Measurements from ENCODE around the gene RSPO4. TPM values are rescaled to one million over a fixed set of nuclear protein-coding genes. Genes with fewer than 3 reads are reported as not detected.

Gene RSPO4
- total RNA-seq, 2 donors from 2014 or later = 0.12 TPM; not detected in 1

DNA sequence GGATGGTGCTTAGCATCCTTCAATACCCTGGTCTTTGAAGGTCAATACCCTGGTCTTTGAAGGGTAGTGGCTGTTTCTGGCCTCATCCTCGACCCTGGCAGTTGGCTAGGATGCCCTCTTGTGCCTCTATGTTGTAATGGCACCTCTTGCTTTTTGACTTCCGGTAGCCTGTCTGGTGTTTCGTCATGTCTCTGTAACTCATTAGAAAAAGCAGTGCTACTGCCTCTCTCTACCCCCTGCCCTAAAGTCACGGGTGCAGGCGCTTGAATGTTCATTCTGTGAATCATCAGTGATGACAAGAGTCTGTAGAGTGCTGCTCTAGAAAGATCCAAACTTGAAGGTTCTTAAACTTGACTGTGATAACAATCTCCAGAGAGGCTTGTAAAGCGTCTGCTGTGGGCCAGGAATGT is 28.3 kb downstream of the RSPO4 start:
- no peaks in the 10 kb centered on the region for H3K9me3 Mint-ChIP-seq
- H3K27ac Mint-ChIP-seq = no peak overlapping the region
- H3K4me1 Mint-ChIP-seq (ENCODE audit: low read depth) = peaks cover 5% of the 10 kb centered on the region
- ATAC-seq (replicated peaks in 1 of 2) (peak; percentile 89 to 94), DNase-seq (peak; percentile 46 to 55)
- peaks cover 3% of the 10 kb centered on the region for H3K27me3 Mint-ChIP-seq (ENCODE audit: low read depth)
- H3K36me3 Mint-ChIP-seq (ENCODE audit: insufficient read depth in 2 of 2) = no peaks in the 10 kb centered on the region
- no peak overlapping the region for H3K4me3 Mint-ChIP-seq

DNA sequence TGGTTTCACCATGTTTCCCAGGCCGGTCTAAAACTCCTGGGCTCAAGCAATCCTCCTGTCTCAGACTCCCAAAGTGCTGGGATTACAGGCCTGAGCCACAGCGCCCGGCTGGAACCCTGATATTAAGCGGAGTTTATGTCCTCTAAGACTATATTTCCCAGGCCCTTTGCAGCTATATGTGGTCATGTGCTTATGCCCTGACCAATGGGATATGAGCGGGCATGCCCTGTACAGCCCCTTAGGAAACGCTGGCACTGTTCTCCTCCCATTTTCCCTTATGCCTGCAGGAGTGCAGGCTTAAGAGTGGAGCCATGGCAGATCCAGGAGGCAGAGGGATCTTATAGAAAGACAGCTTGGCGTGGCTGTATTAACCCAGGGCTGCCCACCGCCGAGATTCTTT is 29.9 kb downstream of the RSPO4 start:
- DNase-seq (no peak), ATAC-seq (replicated peaks in 1 of 2) (no peak)
- Mint-ChIP-seq H3K4me3 (no peak overlapping the region), H3K36me3 (ENCODE audit: insufficient read depth in 2 of 2) (no peaks in the 10 kb centered on the region), H3K27ac (no peak overlapping the region), H3K9me3 (no peaks in the 10 kb centered on the region), H3K27me3 (ENCODE audit: low read depth) (peaks cover 4% of the 10 kb centered on the region), H3K4me1 (ENCODE audit: low read depth) (peaks cover 5% of the 10 kb centered on the region)

DNA sequence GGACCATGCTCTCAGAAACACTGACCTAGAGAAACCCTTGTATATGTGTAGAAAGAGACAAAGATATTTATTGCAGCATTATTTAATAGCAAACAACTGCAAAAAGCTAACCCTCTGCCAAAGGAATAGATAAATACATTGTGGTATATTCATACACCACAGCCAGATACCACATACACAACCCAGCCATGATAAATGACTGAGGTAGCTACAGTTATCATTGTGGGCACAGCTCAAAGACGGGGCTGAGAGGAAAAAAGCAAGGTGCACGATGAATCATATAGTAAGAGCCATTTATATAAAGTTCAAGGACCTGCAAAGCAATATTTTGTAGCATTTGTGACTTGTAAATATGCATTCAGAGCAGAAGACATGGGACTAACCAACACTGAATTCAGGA is 30.8 kb downstream of the RSPO4 start:
- ATAC-seq (replicated peaks in 1 of 2) (no peak), DNase-seq (no peak)
- Mint-ChIP-seq H3K4me3 (no peak overlapping the region), H3K36me3 (ENCODE audit: insufficient read depth in 2 of 2) (no peaks in the 10 kb centered on the region), H3K27ac (no peak overlapping the region), H3K4me1 (ENCODE audit: low read depth) (peaks cover 5% of the 10 kb centered on the region), H3K9me3 (no peaks in the 10 kb centered on the region), H3K27me3 (ENCODE audit: low read depth) (peaks cover 4% of the 10 kb centered on the region)

DNA sequence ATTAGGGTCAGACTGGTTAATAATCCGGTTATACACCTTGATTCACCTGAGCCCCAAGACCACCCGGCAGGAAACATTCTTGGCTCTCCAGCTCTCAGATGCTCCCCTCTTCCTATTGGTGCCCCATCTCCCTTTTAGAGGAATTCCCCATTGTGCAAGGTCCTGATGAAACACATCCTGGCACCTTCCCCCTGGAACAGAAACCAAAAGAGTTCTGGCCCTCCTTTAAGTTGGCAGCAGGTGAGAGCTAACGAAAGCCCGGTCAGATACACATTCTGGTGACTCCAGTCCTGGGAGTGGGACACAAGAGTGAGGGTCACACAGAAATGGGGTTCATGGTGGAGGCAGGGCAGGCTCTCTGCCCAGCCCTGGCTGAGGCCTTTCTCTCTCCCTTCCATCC is 32.2 kb downstream of the RSPO4 start:
- no peak overlapping the region for H3K4me3 Mint-ChIP-seq
- no peak for ATAC-seq (replicated peaks in 1 of 2)
- no peaks in the 10 kb centered on the region for H3K36me3 Mint-ChIP-seq (ENCODE audit: insufficient read depth in 2 of 2)

DNA sequence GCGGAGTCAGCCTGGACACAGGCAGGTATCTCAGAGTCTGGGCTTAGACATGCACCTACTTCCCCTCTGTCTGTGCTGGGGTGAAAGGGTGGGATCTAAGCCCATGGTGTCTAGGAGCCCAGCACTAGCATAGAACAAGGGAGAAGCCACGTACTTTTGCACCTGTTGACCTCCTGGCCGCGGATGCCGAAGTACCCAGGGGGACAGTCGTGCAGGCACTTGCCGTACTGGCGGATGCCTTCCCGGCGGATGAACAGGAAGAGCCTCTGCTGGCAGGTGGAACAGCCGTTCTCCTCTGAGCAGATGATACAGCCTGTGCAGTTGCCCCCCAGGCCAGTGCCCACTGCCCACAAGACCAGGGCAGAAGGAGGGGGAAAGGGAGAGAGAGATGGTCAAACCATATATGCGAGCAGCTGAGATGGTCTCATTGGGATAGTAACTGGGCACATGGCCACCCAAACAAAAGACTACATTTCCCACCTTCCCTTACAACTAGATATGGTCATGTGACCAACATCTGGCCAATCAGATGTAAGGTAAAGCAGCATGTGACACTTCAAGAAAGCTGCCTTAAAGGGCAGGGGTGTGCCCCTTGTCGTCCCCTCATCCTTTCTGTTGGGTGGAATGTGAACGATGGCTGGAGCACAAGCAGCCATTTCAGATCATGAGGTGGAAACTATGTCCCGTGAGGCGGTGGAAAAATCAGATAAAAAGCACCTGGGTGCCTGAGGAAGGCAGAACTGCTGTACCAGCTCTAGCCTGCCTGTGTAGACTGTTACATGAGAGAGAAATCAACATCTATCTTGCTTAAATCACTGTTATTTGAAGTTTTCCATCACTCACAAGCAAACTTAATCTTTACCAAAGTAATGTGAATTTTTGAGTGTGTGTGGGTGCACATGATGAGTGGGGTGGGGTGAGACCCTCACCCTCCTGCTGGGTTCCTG is 34.0 kb downstream of the RSPO4 start:
- H3K9me3 Mint-ChIP-seq = no peaks in the 10 kb centered on the region
- no peak overlapping the region for H3K4me3 Mint-ChIP-seq
- no peaks in the 10 kb centered on the region for H3K4me1 Mint-ChIP-seq (ENCODE audit: low read depth)
- ATAC-seq (replicated peaks in 1 of 2) (peak in 1 of 2 donors; percentile 25), DNase-seq (peak; percentile 15 to 24)
- H3K36me3 Mint-ChIP-seq (ENCODE audit: insufficient read depth in 2 of 2) = no peaks in the 10 kb centered on the region
- H3K27ac Mint-ChIP-seq = no peak overlapping the region
- peaks cover 17% of the 10 kb centered on the region for H3K27me3 Mint-ChIP-seq (ENCODE audit: low read depth)

More for the DNA sequence above, 32.2 kb downstream of the RSPO4 start:
- H3K9me3 Mint-ChIP-seq = no peaks in the 10 kb centered on the region
- no peak overlapping the region for H3K27ac Mint-ChIP-seq
- H3K4me1 Mint-ChIP-seq (ENCODE audit: low read depth) = peaks cover 5% of the 10 kb centered on the region
- H3K27me3 Mint-ChIP-seq (ENCODE audit: low read depth) = peaks cover 16% of the 10 kb centered on the region
- no peak for DNase-seq

DNA sequence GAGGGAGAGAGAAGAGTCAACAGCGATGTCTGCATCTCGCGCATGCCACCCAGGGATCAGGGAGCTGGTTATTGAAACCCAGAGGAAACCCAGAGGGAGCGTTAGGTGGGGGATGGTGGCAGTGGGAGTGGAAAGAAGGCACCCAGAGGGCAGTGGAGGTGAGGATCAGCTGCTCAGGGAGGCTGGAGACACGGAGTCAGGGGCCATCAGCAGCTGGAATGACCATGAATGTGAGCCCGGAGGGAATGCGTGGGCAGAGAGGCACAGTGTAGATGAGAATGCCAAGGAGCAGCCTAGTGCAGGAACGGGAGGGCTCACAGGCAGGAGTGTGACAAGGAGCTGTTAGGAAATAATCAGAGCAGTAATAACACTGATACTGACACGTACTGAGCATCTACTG is 36.2 kb downstream of the RSPO4 start:
- DNase-seq (no peak), ATAC-seq (replicated peaks in 1 of 2) (no peak)
- no peaks in the 10 kb centered on the region for H3K9me3 Mint-ChIP-seq
- H3K4me3 Mint-ChIP-seq = no peak overlapping the region
- peaks cover 17% of the 10 kb centered on the region for H3K27me3 Mint-ChIP-seq (ENCODE audit: low read depth)
- H3K4me1 Mint-ChIP-seq (ENCODE audit: low read depth) = no peaks in the 10 kb centered on the region
- no peaks in the 10 kb centered on the region for H3K36me3 Mint-ChIP-seq (ENCODE audit: insufficient read depth in 2 of 2)
- no peak overlapping the region for H3K27ac Mint-ChIP-seq

DNA sequence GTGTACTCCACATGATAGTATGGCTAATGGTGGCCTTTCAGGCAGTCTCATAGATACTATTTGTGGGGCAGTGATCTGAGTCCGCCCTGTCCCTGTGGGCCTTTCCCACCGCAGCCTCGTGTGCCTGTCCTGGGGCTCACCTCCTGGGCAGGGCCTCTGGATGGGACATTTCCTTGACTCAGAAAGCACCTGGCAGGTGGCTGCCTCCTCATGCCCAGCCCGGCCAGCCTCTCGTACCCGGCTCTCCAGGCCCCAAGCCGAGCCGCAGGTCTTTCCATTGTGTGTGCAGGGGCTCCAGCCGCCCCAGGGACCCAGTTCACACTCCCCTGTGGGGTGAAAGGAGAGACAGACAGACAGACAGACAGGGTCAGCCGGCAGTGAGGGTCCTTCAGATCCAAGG is 38.3 kb downstream of the RSPO4 start:
- H3K4me3 Mint-ChIP-seq = no peak overlapping the region
- H3K27me3 Mint-ChIP-seq (ENCODE audit: low read depth) = peaks cover 13% of the 10 kb centered on the region
- no peaks in the 10 kb centered on the region for H3K9me3 Mint-ChIP-seq
- H3K4me1 Mint-ChIP-seq (ENCODE audit: low read depth) = no peaks in the 10 kb centered on the region
- no peaks in the 10 kb centered on the region for H3K36me3 Mint-ChIP-seq (ENCODE audit: insufficient read depth in 2 of 2)
- ATAC-seq (replicated peaks in 1 of 2) = no peak
- H3K27ac Mint-ChIP-seq = no peak overlapping the region
- DNase-seq = no peak

DNA sequence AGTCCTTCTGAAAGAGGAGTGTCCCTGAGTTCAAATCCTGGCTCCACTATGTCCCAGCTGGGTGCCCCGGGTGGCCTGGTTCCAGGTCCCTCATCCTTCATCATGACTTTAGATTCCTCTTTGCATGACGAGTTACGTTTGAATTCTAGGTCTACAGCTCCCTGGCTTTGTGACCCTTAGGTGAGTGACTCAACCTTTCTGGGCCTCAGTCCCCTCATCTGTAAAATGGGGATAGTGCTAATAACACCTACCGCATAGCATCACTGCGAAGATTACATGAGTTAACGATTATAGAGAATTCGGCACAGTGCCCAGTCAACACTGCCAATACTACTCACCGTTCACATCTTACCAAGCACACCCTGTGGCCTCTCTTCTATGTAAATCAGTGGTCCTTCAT is 39.4 kb downstream of the RSPO4 start:
- ATAC-seq (replicated peaks in 1 of 2) = no peak
- Mint-ChIP-seq H3K4me3 (no peak overlapping the region), H3K36me3 (ENCODE audit: insufficient read depth in 2 of 2) (no peaks in the 10 kb centered on the region), H3K9me3 (no peaks in the 10 kb centered on the region), H3K27me3 (ENCODE audit: low read depth) (peaks cover 18% of the 10 kb centered on the region), H3K27ac (no peak overlapping the region), H3K4me1 (ENCODE audit: low read depth) (no peaks in the 10 kb centered on the region)
- DNase-seq = no peak

DNA sequence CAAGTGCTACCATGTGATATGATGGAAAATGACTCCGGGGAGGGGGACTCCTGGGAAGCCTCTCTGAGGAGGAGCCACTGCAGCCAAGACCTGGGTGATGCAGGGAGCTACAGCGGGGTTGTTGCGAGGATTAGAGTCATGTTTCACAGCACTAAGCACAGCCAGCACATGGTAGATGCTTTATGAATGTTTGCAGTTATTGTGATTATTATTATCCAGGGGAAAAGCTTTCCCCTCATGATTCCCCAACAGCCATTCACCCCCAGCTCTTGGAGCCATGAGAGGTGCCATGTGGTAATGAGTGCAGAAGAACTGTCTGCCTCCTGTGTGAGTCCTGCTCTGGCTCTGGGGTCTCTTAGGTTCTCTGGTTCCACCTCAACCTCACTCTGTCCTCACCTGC is 39.9 kb downstream of the RSPO4 start:
- Mint-ChIP-seq H3K9me3 (no peaks in the 10 kb centered on the region), H3K36me3 (ENCODE audit: insufficient read depth in 2 of 2) (no peaks in the 10 kb centered on the region), H3K4me3 (no peak overlapping the region), H3K27ac (no peak overlapping the region), H3K27me3 (ENCODE audit: low read depth) (peaks cover 22% of the 10 kb centered on the region), H3K4me1 (ENCODE audit: low read depth) (no peaks in the 10 kb centered on the region)
- ATAC-seq (replicated peaks in 1 of 2) (no peak), DNase-seq (no peak)

DNA sequence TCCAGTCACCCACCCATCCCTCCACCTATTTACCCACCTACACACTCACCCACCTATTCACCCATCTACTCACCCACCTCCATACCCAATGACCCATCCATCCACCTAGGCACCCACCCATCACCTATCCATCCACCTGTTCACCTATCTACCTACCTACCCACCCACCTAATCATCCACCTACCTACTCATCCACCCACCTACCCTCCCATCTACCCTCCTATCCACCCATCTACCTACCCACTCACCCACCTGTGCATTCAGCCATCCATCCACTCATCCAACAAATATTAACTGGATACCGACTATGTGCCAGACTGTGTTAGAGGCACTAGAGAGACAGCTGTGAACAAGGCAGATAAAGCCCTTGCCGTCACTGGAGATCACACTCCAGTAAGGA is 40.3 kb downstream of the RSPO4 start:
- no peak for DNase-seq
- ATAC-seq (replicated peaks in 1 of 2) = no peak
- Mint-ChIP-seq H3K27ac (no peak overlapping the region), H3K36me3 (ENCODE audit: insufficient read depth in 2 of 2) (no peaks in the 10 kb centered on the region), H3K4me1 (ENCODE audit: low read depth) (no peaks in the 10 kb centered on the region), H3K4me3 (no peak overlapping the region), H3K27me3 (ENCODE audit: low read depth) (peaks cover 25% of the 10 kb centered on the region), H3K9me3 (no peaks in the 10 kb centered on the region)

DNA sequence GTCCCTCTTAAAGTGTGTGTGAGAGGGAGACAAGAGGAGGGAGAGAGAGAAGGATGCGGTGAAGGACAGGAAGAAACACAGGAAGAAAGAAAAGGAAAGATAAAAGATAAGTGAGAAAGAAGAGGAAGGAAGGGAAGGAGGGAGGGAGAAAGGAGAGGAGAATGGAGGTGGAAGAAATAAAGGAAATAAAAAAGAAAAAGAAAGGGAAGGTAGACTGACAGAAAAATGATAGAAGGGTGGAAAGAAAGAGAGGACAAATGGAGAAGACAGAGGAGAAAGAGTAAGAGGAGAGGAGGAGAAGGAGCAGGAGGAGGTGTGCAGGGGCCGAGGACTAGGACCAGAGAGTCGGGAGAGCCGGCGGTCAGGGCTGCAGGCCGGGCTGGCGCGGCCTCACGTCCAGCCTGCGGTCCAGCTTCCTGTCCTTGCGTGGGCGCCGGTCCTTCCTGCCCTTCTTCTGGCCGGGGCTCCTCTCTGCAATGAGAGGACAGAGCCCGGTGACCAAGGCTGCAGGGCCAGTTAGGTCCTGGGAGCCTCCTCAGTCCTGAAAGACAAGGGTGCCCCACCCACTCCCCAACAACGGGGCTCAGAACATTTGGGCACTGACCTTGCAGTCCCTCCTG is 42.0 kb downstream of the RSPO4 start:
- Mint-ChIP-seq H3K4me3 (no peak overlapping the region), H3K27ac (no peak overlapping the region), H3K4me1 (ENCODE audit: low read depth) (no peaks in the 10 kb centered on the region), H3K9me3 (no peaks in the 10 kb centered on the region), H3K36me3 (ENCODE audit: insufficient read depth in 2 of 2) (no peaks in the 10 kb centered on the region), H3K27me3 (ENCODE audit: low read depth) (peaks cover 31% of the 10 kb centered on the region)
- no peak for ATAC-seq (replicated peaks in 1 of 2)
- DNase-seq = no peak

DNA sequence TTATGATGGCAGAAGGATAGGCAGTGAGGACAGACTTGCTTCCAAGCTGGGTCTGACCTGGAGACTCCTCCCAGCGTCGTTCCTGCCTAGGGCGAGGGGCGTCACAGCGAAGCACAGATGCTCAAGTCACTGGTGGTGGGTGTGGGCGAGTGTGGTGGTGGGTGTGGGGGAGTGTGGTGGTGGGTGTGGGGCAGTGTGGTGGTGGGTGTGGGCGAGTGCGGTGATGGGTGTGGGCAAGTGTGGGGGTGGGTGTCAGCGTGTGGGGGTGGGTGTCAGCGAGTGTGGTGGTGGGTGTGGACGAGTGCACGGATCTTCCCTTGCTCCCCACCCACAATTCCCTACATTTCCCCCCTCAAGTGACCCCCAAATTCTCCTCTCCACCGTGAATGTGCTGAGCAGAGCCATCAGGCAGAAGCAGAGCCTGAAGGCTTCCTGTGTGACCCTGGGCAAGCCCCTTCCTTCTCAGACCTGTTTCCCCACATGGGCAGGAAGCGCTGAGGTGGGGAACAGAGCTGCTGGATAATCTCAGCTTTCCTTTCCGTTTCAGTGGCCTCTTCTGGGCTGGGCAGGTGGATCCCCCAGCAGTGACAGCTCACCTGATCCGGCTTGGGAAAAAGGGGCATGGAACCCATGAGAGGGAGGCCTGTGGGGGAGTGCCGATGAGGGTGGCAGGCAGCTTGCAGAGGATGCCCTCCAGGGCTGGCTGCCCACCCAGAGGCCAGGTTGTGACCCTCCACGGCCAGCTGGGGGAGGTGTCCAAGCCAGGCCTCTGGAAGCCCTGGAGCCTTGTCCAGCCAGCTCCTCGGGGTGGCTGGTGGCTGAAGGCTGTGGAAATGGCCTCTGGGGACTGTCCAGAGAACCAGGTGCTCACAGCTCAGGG is 42.9 kb downstream of the RSPO4 start:
- ATAC-seq (replicated peaks in 1 of 2) = no peak
- Mint-ChIP-seq H3K9me3 (no peaks in the 10 kb centered on the region), H3K4me3 (no peak overlapping the region), H3K27me3 (ENCODE audit: low read depth) (peaks cover 36% of the 10 kb centered on the region), H3K27ac (no peak overlapping the region), H3K4me1 (ENCODE audit: low read depth) (no peaks in the 10 kb centered on the region), H3K36me3 (ENCODE audit: insufficient read depth in 2 of 2) (no peaks in the 10 kb centered on the region)
- no peak for DNase-seq

DNA sequence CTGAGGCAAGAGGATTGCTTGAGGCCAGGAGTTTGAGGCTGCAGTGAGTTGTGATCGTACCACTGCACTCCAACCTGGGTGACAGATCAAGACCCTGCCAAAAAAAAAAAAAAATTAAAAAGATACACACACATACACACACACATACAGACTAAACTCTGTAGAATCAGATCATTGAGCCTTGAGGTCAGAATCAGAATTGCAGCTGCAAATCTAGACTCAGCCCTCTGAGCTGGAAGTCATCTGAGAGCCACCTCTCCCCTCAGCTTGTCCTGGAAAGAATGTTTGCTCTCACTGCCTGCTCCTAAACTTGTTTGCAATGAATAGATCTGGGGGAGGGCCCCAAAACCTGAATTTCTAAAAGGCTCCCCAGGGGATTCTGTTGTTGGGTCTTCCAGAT is 44.6 kb downstream of the RSPO4 start:
- peaks cover 41% of the 10 kb centered on the region for H3K27me3 Mint-ChIP-seq (ENCODE audit: low read depth)
- no peak overlapping the region for H3K4me3 Mint-ChIP-seq
- H3K36me3 Mint-ChIP-seq (ENCODE audit: insufficient read depth in 2 of 2) = no peaks in the 10 kb centered on the region
- no peak overlapping the region for H3K27ac Mint-ChIP-seq
- DNase-seq (no peak), ATAC-seq (replicated peaks in 1 of 2) (no peak)
- H3K4me1 Mint-ChIP-seq (ENCODE audit: low read depth) = no peaks in the 10 kb centered on the region
- no peaks in the 10 kb centered on the region for H3K9me3 Mint-ChIP-seq
